ENCODE data around the gene RPRML. TPM values are rescaled to one million over a fixed set of nuclear protein-coding genes. Genes with fewer than 3 reads are reported as not detected.

The RPRML gene
- total RNA-seq, 1 experiment from 2014 or later: 4.7 TPM

DNA sequence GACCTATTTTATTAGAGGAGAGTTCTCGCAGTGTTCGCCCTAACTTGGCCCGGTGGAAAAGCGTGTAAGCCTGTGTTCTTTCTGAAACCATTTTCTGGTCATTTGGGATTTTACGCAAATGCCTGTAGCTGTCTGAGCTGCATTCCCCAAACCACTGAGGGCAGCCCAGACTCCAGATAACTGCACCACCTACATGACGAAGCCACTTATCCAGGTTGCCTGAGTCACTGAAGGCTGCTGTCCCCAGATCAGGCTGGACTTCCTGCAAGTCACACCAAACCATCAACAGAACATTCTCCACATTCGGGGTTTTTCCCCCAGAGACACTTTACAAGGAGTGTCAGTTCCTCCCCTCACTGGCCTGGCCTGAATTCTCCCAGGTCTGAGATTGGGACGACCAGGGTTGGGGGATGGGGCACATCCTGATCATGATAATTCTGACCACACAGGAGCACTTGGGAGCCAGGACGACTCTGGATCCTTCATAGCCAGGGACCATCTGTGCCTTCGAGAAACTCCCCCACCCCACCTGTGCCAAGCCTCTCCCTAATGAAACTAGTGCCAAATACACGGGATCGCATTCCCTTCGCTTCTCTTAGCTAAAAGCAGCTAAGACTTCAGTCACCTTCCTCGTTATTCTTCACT is 2.3 kb downstream of the RPRML start (continued):
- no peak for TF ChIP-seq TCF7 (CRISPR knock-in tag; IDR thresholded peaks at IDR 0.05; ENCODE audit: low read depth)
- TF ChIP-seq ETV6 (CRISPR knock-in tag; IDR thresholded peaks at IDR 0.05): 0 out of 2 replicates have a peak, but pooled peaks have one; percentile 4
- TF ChIP-seq ATF1 (CRISPR knock-in tag; IDR thresholded peaks at IDR 0.05): no peak
- TF ChIP-seq NFATC4 (CRISPR knock-in tag; IDR thresholded peaks at IDR 0.05): no peak
- no peak for TF ChIP-seq ZNF423 (CRISPR knock-in tag; IDR thresholded peaks at IDR 0.05)
- TF ChIP-seq HMGA2 (CRISPR knock-in tag; IDR thresholded peaks at IDR 0.05): no peak
- no peak for TF ChIP-seq KAT7 (CRISPR knock-in tag; IDR thresholded peaks at IDR 0.05; ENCODE audit: borderline replicate concordance)
- TF ChIP-seq SOX15 (CRISPR knock-in tag; IDR thresholded peaks at IDR 0.05): no peak
- TF ChIP-seq, protein P1, sequence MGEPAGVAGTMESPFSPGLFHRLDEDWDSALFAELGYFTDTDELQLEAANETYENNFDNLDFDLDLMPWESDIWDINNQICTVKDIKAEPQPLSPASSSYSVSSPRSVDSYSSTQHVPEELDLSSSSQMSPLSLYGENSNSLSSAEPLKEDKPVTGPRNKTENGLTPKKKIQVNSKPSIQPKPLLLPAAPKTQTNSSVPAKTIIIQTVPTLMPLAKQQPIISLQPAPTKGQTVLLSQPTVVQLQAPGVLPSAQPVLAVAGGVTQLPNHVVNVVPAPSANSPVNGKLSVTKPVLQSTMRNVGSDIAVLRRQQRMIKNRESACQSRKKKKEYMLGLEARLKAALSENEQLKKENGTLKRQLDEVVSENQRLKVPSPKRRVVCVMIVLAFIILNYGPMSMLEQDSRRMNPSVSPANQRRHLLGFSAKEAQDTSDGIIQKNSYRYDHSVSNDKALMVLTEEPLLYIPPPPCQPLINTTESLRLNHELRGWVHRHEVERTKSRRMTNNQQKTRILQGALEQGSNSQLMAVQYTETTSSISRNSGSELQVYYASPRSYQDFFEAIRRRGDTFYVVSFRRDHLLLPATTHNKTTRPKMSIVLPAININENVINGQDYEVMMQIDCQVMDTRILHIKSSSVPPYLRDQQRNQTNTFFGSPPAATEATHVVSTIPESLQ (CRISPR knock-in tag; IDR thresholded peaks at IDR 0.05): no peak
- TF ChIP-seq FOXJ3 (CRISPR knock-in tag; IDR thresholded peaks at IDR 0.05; ENCODE audit: borderline replicate concordance): no peak

DNA sequence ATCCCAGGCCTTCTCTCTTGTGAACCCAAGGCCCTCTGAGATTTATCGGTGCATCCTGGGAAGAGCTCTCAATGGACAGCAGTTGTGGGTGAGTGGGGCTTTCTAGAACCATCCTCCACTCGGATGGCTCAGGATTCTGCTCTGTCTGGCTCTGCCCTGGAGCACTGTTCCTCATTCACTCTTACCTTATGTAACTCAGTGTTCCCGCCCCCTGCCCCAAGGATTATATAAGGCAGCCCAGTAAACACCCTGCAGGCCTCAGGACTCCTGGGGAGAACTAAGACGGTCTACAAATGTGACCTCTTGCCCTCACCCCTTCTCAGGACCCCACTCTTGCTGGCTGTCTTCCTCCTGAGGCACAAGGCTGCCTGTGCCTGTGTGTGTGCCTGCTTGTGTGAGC is 3.8 kb downstream of the RPRML start:
- ATAC-seq (no peak), DNase-seq (ENCODE audit: low spot score) (no peak)
- H3K4me1 Mint-ChIP-seq: peaks cover 26% of the 10 kb centered on the region
- no peak overlapping the region for H3K4me3 Mint-ChIP-seq
- H3K27me3 Mint-ChIP-seq (ENCODE audit: low read depth): peaks cover 23% of the 10 kb centered on the region
- POLR2A ChIA-PET: no interaction called here
- H3K9me3 Mint-ChIP-seq: no peaks in the 10 kb centered on the region
- no peak for TF ChIP-seq ETV6 (CRISPR knock-in tag; IDR thresholded peaks at IDR 0.05)
- TF ChIP-seq FOXP1 (CRISPR knock-in tag; IDR thresholded peaks at IDR 0.05; ENCODE audit: borderline replicate concordance): no peak
- no peak for TF ChIP-seq SP1 (CRISPR knock-in tag; conservative IDR thresholded peaks at IDR 0.05)
- no peak for TF ChIP-seq ZNF671 (CRISPR knock-in tag; IDR thresholded peaks at IDR 0.05)
- no peak for TF ChIP-seq ZNF317 (CRISPR knock-in tag; IDR thresholded peaks at IDR 0.05; ENCODE audit: borderline replicate concordance, low read depth)
- TF ChIP-seq HMGA2 (CRISPR knock-in tag; IDR thresholded peaks at IDR 0.05): no peak
- TF ChIP-seq TEAD4 (CRISPR knock-in tag; IDR thresholded peaks at IDR 0.05): no peak
- TF ChIP-seq, protein P2, sequence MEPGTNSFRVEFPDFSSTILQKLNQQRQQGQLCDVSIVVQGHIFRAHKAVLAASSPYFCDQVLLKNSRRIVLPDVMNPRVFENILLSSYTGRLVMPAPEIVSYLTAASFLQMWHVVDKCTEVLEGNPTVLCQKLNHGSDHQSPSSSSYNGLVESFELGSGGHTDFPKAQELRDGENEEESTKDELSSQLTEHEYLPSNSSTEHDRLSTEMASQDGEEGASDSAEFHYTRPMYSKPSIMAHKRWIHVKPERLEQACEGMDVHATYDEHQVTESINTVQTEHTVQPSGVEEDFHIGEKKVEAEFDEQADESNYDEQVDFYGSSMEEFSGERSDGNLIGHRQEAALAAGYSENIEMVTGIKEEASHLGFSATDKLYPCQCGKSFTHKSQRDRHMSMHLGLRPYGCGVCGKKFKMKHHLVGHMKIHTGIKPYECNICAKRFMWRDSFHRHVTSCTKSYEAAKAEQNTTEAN (CRISPR knock-in tag; IDR thresholded peaks at IDR 0.05): no peak
- TF ChIP-seq, protein P3, sequence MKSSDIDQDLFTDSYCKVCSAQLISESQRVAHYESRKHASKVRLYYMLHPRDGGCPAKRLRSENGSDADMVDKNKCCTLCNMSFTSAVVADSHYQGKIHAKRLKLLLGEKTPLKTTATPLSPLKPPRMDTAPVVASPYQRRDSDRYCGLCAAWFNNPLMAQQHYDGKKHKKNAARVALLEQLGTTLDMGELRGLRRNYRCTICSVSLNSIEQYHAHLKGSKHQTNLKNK (CRISPR knock-in tag; IDR thresholded peaks at IDR 0.05): no peak
- TF ChIP-seq, protein P4, sequence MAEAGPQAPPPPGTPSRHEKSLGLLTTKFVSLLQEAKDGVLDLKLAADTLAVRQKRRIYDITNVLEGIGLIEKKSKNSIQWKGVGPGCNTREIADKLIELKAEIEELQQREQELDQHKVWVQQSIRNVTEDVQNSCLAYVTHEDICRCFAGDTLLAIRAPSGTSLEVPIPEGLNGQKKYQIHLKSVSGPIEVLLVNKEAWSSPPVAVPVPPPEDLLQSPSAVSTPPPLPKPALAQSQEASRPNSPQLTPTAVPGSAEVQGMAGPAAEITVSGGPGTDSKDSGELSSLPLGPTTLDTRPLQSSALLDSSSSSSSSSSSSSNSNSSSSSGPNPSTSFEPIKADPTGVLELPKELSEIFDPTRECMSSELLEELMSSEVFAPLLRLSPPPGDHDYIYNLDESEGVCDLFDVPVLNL (CRISPR knock-in tag; IDR thresholded peaks at IDR 0.05; ENCODE audit: borderline replicate concordance, low read depth): no peak
- TF ChIP-seq, protein P5, sequence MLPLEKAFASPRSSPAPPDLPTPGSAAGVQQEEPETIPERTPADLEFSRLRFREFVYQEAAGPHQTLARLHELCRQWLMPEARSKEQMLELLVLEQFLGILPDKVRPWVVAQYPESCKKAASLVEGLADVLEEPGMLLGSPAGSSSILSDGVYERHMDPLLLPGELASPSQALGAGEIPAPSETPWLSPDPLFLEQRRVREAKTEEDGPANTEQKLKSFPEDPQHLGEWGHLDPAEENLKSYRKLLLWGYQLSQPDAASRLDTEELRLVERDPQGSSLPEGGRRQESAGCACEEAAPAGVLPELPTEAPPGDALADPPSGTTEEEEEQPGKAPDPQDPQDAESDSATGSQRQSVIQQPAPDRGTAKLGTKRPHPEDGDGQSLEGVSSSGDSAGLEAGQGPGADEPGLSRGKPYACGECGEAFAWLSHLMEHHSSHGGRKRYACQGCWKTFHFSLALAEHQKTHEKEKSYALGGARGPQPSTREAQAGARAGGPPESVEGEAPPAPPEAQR (CRISPR knock-in tag; IDR thresholded peaks at IDR 0.05): no peak
- no peak for TF ChIP-seq TP53 (CRISPR knock-in tag; IDR thresholded peaks at IDR 0.05)
- no peak for TF ChIP-seq IRF2 (CRISPR knock-in tag; IDR thresholded peaks at IDR 0.05; ENCODE audit: borderline replicate concordance, low read depth)
- TF ChIP-seq NR3C1 (CRISPR knock-in tag; conservative IDR thresholded peaks at IDR 0.05; ENCODE audit: low read depth): no peak
- TF ChIP-seq OVOL2 (CRISPR knock-in tag; IDR thresholded peaks at IDR 0.05; ENCODE audit: borderline replicate concordance): no peak
- TF ChIP-seq, protein P6, sequence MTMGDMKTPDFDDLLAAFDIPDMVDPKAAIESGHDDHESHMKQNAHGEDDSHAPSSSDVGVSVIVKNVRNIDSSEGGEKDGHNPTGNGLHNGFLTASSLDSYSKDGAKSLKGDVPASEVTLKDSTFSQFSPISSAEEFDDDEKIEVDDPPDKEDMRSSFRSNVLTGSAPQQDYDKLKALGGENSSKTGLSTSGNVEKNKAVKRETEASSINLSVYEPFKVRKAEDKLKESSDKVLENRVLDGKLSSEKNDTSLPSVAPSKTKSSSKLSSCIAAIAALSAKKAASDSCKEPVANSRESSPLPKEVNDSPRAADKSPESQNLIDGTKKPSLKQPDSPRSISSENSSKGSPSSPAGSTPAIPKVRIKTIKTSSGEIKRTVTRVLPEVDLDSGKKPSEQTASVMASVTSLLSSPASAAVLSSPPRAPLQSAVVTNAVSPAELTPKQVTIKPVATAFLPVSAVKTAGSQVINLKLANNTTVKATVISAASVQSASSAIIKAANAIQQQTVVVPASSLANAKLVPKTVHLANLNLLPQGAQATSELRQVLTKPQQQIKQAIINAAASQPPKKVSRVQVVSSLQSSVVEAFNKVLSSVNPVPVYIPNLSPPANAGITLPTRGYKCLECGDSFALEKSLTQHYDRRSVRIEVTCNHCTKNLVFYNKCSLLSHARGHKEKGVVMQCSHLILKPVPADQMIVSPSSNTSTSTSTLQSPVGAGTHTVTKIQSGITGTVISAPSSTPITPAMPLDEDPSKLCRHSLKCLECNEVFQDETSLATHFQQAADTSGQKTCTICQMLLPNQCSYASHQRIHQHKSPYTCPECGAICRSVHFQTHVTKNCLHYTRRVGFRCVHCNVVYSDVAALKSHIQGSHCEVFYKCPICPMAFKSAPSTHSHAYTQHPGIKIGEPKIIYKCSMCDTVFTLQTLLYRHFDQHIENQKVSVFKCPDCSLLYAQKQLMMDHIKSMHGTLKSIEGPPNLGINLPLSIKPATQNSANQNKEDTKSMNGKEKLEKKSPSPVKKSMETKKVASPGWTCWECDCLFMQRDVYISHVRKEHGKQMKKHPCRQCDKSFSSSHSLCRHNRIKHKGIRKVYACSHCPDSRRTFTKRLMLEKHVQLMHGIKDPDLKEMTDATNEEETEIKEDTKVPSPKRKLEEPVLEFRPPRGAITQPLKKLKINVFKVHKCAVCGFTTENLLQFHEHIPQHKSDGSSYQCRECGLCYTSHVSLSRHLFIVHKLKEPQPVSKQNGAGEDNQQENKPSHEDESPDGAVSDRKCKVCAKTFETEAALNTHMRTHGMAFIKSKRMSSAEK (CRISPR knock-in tag; IDR thresholded peaks at IDR 0.05; ENCODE audit: borderline replicate concordance): no peak
- no peak for TF ChIP-seq CREB1 (CRISPR knock-in tag; IDR thresholded peaks at IDR 0.05)
- TF ChIP-seq PRRX2 (CRISPR knock-in tag; IDR thresholded peaks at IDR 0.05): no peak
- H3K36me3 Mint-ChIP-seq: peaks cover 5% of the 10 kb centered on the region
- CTCF ChIA-PET: interaction anchor here (0.7 to 7.1 kb wide), 2 partner anchors 25 to 31 kb away, joined by 3 to 118 read pairs; no protein-coding TSS in a partner anchor
- H3K27ac Mint-ChIP-seq: 0 out of 2 replicates have a peak overlapping the region, but pooled peaks have one; percentile 81

Data from WTC11 (cell line).